Lung (tissue), 12 donors: ENCODE data around the gene SACS. TPM values are rescaled to one million over a fixed set of nuclear protein-coding genes. Genes with fewer than 3 reads are reported as not detected.

ENCODE experiments used
- ATAC-seq: fragments of 200-7000 bp; cut with Tn5 transposase; one replicate; pipeline ENCODE4 v1.9.1; 2020; ENCODE audit warnings: moderate number of reproducible peaks; ENCODE audit not compliant: insufficient read depth, low FRiP score
- DNase-seq, 3 donors: peaks; one replicate each; pipeline ENCODE4 v3.0.0-alpha.2; 2013 to 2017
- H3K27ac ChIP-seq, 2 donors: one replicate each; pipeline ENCODE4 v1.5.1; 2013; ENCODE audit warnings: mild to moderate bottlenecking in 2 of 2, moderate library complexity in 2 of 2, control low read depth in 1 of 2, inconsistent platforms in 1 of 2, low read depth in 1 of 2, low read length in 1 of 2
- H3K27me3 ChIP-seq, 3 donors: one replicate each; pipeline ENCODE4 v1.5.1; 2013; ENCODE audit warnings: low read length in 2 of 3; ENCODE audit not compliant: control insufficient read depth in 3 of 3, insufficient read depth in 3 of 3
- H3K36me3 ChIP-seq, 4 donors: one replicate each; pipeline ENCODE4 v1.5.1; 2013; ENCODE audit warnings: low read length in 4 of 4, mild to moderate bottlenecking in 1 of 4, moderate library complexity in 1 of 4; ENCODE audit not compliant: control insufficient read depth in 4 of 4, insufficient read depth in 4 of 4
- H3K4me1 ChIP-seq, 5 donors: one replicate each; pipeline ENCODE4 v1.5.1; 2013; ENCODE audit warnings: low read length in 5 of 5, mild to moderate bottlenecking in 2 of 5, moderate library complexity in 1 of 5; ENCODE audit not compliant: control insufficient read depth in 5 of 5, insufficient read depth in 5 of 5
- H3K4me3 ChIP-seq: one replicate; pipeline ENCODE4 v1.5.1; 2013; ENCODE audit warnings: mild to moderate bottlenecking, control low read depth, moderate library complexity
- H3K9ac ChIP-seq, 2 donors: one replicate each; pipeline ENCODE4 v1.5.1; 2013; ENCODE audit warnings: low read length in 2 of 2, control low read depth in 1 of 2; ENCODE audit not compliant: insufficient read depth in 1 of 2
- H3K9me3 ChIP-seq, 4 donors: one replicate each; pipeline ENCODE4 v1.5.1; 2013; ENCODE audit warnings: low read length in 3 of 4, mild to moderate bottlenecking in 1 of 4, moderate library complexity in 1 of 4; ENCODE audit not compliant: control insufficient read depth in 4 of 4, insufficient read depth in 3 of 4
- CTCF ChIP-seq: IDR thresholded peaks from 2 replicates; pipeline ENCODE4 v1.5.1; 2012; ENCODE audit warnings: mild to moderate bottlenecking; ENCODE audit errors: control extremely low read depth, extremely low read depth
- whole genome bisulfite sequencing, 2 donors: extraction: QIAGEN DNeasy Blood & Tissue Kit; methylation state at CpG; one replicate each; pipeline ENCODE4 v1.1.7; 2013; 5-methylcytosine and 5-hydroxymethylcytosine counted together
- polyA plus RNA-seq, 2 donors: library from polyadenylated mRNA; stranded (reverse); fragments of 200-250 nt; gene quantifications; one replicate each; pipeline ENCODE4 v1.2.1, GENCODE V29; 2013
- total RNA-seq, 2 donors: library from RNA; depleted of rRNA in 1 of 2; stranded (reverse); fragments of >200 nt in 1 of 2; gene quantifications; one replicate each; pipeline ENCODE4 v1.2.1, GENCODE V29; 2014 to 2021
- donor health status: control.
- donor health status: control.
- donor health status: Bipolar disorder and iron deficiency.
- donor health status: healthy.
- donor health status: DM: yes; HTN: yes; CAD: no.

Gene SACS
- total and polyA plus RNA-seq, 4 donors, result 2.5 to 21.7 (median 7.0) TPM

- H3K9me3 ChIP-seq, result no peaks in the 10 kb centered on the region
- no peaks in the 10 kb centered on the region for H3K36me3 ChIP-seq
- 85 to 86% methylated on average over 6 of the region's 6 CpGs for WGBS, 2 donors
- TF ChIP-seq CTCF, result no peak
- DNase-seq (no peak), ATAC-seq (no peak)
- H3K4me3 ChIP-seq, result no peak overlapping the region
- no peaks in the 10 kb centered on the region for H3K27me3 ChIP-seq
- H3K9ac ChIP-seq, result no peak overlapping the region
- H3K4me1 ChIP-seq, result peaks cover 0 to 2% (median 0%) of the 10 kb centered on the region in 5 donors
- H3K27ac ChIP-seq, result no peak overlapping the region
Measured at GRCh38 chr13:23391752-23392151, 41.8 kb downstream of the SACS start.

GRCh38 chr13:23386533-23386932, 47.0 kb downstream of the SACS start:
- WGBS, 2 donors, result 92 to 94% methylated on average over 2 of the region's 2 CpGs
- H3K9me3 ChIP-seq, result no peaks in the 10 kb centered on the region
- H3K27me3 ChIP-seq, result no peaks in the 10 kb centered on the region
- no peak for TF ChIP-seq CTCF
- H3K9ac ChIP-seq, result no peak overlapping the region
- ATAC-seq (no peak), DNase-seq (no peak)
- no peaks in the 10 kb centered on the region for H3K36me3 ChIP-seq
- H3K4me1 ChIP-seq, result peaks cover 0 to 4% (median 0%) of the 10 kb centered on the region in 5 donors
- no peak overlapping the region for H3K27ac ChIP-seq
- no peak overlapping the region for H3K4me3 ChIP-seq

- Histone ChIP-seq H3K4me3 (no peak overlapping the region), H3K9me3 (no peaks in the 10 kb centered on the region), H3K27ac (no peak overlapping the region), H3K27me3 (no peaks in the 10 kb centered on the region), H3K9ac (no peak overlapping the region), H3K36me3 (no peaks in the 10 kb centered on the region), H3K4me1 (peaks cover 0 to 9% (median 5%) of the 10 kb centered on the region in 5 donors)
- DNase-seq (no peak), ATAC-seq (no peak)
- TF ChIP-seq CTCF, result no peak
- 94 to 95% methylated on average over 3 of the region's 3 CpGs for WGBS, 2 donors
Measured at GRCh38 chr13:23385931-23386330, 47.6 kb downstream of the SACS start.

GRCh38 chr13:23384111-23384510, 49.4 kb downstream of the SACS start:
- WGBS, 2 donors, result 87 to 90% methylated on average over 4 of the region's 4 CpGs
- no peak for TF ChIP-seq CTCF
- H3K4me3 ChIP-seq, result no peak overlapping the region
- no peaks in the 10 kb centered on the region for H3K9me3 ChIP-seq
- DNase-seq, result no peak
- H3K9ac ChIP-seq, result no peak overlapping the region
- H3K27me3 ChIP-seq, result no peaks in the 10 kb centered on the region
- H3K4me1 ChIP-seq, result peaks cover 0 to 20% (median 12%) of the 10 kb centered on the region in 5 donors
- ATAC-seq, result no peak
- no peak overlapping the region for H3K27ac ChIP-seq
- no peaks in the 10 kb centered on the region for H3K36me3 ChIP-seq
